Hematopoietic multipotent progenitor cell (in vitro differentiated cells): Measurements from ENCODE around the gene TAS2R60. TPM values are rescaled to one million over a fixed set of nuclear protein-coding genes. Genes with fewer than 3 reads are reported as not detected.

Experiments
- total RNA-seq: library from RNA; depleted of rRNA; stranded (reverse); fragments of >200 nt; gene quantifications from one replicate; pipeline ENCODE4 v1.2.3, GENCODE V29; 2012

TAS2R60 gene
- total RNA-seq, 1 donor, result 0.27 TPM

Other genes starting within 250 kb of the TAS2R60 start
- not detected for gene TAS2R40, start 221.4 kb upstream of the TAS2R60 start, total RNA-seq
- 153 TPM for gene GSTK1, start 180.0 kb upstream of the TAS2R60 start, total RNA-seq
- not detected for gene TMEM139, start 158.5 kb upstream of the TAS2R60 start, total RNA-seq
- gene CASP2, start 155.1 kb upstream of the TAS2R60 start, total RNA-seq, result 64.4 TPM
- gene CLCN1, start 127.3 kb upstream of the TAS2R60 start, total RNA-seq, result 0.54 TPM
- gene FAM131B, start 80.7 kb upstream of the TAS2R60 start, total RNA-seq, result 0.81 TPM
- 100 TPM for gene ZYX, start 62.1 kb upstream of the TAS2R60 start, total RNA-seq
- gene EPHA1, start 34.6 kb upstream of the TAS2R60 start, total RNA-seq, result 6.2 TPM
- gene TAS2R41, start 34.4 kb downstream of the TAS2R60 start, total RNA-seq, result 1.3 TPM
- under 0.01 TPM for gene CTAGE15, start 128.3 kb downstream of the TAS2R60 start, total RNA-seq
- gene TCAF2, start 177.5 kb downstream of the TAS2R60 start, total RNA-seq, result 6.7 TPM